Activated CD4-positive, alpha-beta T cell treated with anti-CD3 and anti-CD28 coated beads, Interleukin-2, amount 50 U/mL, for 24 hours (primary cell): ENCODE measurements around the gene LYPD6.

Experiments used
- DNase-seq, 2 donors: peaks; one replicate each; pipeline ENCODE4 v3.0.0-alpha.2; 2020; ENCODE audit warnings: low read depth in 1 of 2, low spot score in 1 of 2

Gene LYPD6

GRCh38 chr2:149448315-149448714 is 117.9 kb downstream of the LYPD6 start:
- DNase-seq: no peak

- DNase-seq: no peak
Observed at GRCh38 chr2:149449017-149449416, 118.6 kb downstream of the LYPD6 start.

GRCh38 chr2:149451417-149452165 is 121.2 kb downstream of the LYPD6 start:
- no peak for DNase-seq

- no peak for DNase-seq
Observed at GRCh38 chr2:149456285-149456684, 125.9 kb downstream of the LYPD6 start.

- DNase-seq: no peak
Observed at GRCh38 chr2:149458502-149458901, 128.1 kb downstream of the LYPD6 start.

- no peak for DNase-seq
Observed at GRCh38 chr2:149463328-149464002, 133.1 kb downstream of the LYPD6 start.

GRCh38 chr2:149464396-149464795 is 134.0 kb downstream of the LYPD6 start:
- no peak for DNase-seq

- DNase-seq: no peak
Observed at GRCh38 chr2:149465873-149466272, 135.5 kb downstream of the LYPD6 start.

- DNase-seq: no peak
Observed at GRCh38 chr2:149466635-149467034, 136.2 kb downstream of the LYPD6 start.

GRCh38 chr2:149467436-149467835 is 137.0 kb downstream of the LYPD6 start:
- no peak for DNase-seq

GRCh38 chr2:149468636-149469035 is 138.2 kb downstream of the LYPD6 start:
- no peak for DNase-seq

- no peak for DNase-seq
Observed at GRCh38 chr2:149470046-149470445, 139.7 kb downstream of the LYPD6 start.

GRCh38 chr2:149472413-149472812 is 142.0 kb downstream of the LYPD6 start:
- no peak for DNase-seq

GRCh38 chr2:149473068-149473467 is 142.7 kb downstream of the LYPD6 start:
- no peak for DNase-seq

GRCh38 chr2:149473521-149473920 is 143.1 kb downstream of the LYPD6 start:
- no peak for DNase-seq

- DNase-seq: no peak
Observed at GRCh38 chr2:149483004-149483605, 152.7 kb downstream of the LYPD6 start.

- no peak for DNase-seq
Observed at GRCh38 chr2:149486664-149487063, 156.3 kb downstream of the LYPD6 start.

- DNase-seq: no peak
Observed at GRCh38 chr2:149487189-149487588, 156.8 kb downstream of the LYPD6 start.

- DNase-seq: no peak
Observed at GRCh38 chr2:149488706-149489440, 158.5 kb downstream of the LYPD6 start.

GRCh38 chr2:149489452-149489851 is 159.1 kb downstream of the LYPD6 start:
- DNase-seq: no peak

GRCh38 chr2:149490296-149490695 is 159.9 kb downstream of the LYPD6 start:
- no peak for DNase-seq

GRCh38 chr2:149492923-149493322 is 162.5 kb downstream of the LYPD6 start:
- DNase-seq: no peak
